HG03139 (cell line): Measurements from ENCODE around the gene NPHS1.
"Not testable (repeated sequence)": the region's sequence is repeated elsewhere in the genome, so short reads cannot be mapped to it uniquely, and the experiment has no call there.

Experiments used
- ATAC-seq: cut with Tn5 transposase; IDR thresholded peaks from one replicate; pipeline ENCODE4 v1.9.1; 2021; ENCODE audit not compliant: unreplicated experiment

NPHS1 gene

DNA sequence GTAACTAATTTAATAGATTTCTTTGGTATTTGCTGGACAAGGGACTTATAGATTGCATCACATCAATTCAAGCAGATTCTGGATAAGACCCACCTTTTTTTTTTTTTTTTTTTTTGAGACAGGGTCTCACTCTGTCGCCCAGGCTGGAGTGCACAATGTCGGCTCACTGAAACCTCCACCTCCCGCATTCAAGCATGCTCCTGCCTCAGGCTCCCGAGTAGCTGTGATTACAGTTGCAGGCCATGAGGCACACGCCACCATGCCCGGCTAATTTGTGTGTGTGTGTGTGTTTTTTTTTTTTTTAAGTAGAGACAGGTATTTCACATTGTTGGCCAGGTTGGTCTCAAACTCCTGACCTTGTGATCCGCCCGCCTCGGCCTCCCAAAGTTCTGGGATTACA, 35.5 kb downstream of the NPHS1 start:
- ATAC-seq: no peak

DNA sequence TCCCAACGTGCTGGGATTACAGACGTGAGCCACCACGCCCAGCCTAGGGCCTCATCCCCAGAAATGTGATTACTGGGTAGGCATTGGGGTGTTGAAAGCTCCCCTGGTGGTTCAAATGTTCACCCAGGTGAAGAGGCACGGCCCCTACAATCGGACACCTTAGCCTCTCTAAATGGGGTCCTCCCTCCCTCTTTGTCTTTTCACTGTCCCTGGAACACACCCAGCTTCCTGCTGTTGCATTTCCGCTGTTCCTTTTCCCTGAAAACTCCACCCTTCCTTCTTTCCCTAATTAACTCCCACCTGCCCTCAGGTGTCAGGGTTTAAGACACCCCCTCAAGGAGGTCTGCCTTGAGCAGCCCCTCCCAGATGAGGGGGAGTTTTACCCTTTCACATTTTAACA, 36.0 kb downstream of the NPHS1 start:
- no peak for ATAC-seq

DNA sequence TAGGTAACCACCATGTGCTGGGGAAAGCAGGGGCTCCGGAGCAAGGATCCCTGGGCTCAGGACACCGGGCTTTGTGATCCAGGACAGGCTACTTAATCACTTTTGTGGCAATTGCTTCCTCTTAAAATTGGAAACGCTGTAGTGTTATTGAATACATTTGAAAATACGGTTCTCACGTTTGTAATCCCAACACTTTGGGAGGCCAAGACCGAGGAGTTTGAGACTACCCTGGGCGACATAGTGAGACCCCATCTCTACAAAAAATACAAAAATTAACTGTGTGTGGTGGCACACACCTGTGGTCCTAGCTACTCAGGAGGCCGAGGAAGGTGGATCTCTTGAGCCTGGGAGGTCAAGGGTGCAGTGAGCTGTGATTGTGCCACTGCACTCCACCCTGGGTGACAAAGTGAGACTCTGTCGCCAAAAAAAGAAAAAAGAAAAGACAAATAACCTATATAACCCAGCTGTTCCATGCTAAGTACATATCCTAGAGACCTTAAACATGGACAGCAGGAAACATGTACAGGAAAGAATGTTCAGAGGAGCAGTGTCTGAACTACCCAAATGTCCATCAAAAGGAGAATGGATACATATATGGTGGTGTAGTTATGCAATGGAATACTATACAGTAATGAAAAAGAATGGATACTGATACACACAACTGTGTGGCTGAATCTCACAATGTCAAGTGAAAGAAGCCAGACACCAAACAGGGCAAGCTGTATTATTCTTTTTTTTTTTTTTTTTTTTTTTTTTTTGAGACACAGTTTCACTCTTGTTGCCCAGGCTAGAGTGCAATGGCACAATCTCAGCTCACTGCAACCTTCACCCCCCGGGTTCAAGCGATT, 39.0 kb downstream of the NPHS1 start:
- no peak for ATAC-seq

DNA sequence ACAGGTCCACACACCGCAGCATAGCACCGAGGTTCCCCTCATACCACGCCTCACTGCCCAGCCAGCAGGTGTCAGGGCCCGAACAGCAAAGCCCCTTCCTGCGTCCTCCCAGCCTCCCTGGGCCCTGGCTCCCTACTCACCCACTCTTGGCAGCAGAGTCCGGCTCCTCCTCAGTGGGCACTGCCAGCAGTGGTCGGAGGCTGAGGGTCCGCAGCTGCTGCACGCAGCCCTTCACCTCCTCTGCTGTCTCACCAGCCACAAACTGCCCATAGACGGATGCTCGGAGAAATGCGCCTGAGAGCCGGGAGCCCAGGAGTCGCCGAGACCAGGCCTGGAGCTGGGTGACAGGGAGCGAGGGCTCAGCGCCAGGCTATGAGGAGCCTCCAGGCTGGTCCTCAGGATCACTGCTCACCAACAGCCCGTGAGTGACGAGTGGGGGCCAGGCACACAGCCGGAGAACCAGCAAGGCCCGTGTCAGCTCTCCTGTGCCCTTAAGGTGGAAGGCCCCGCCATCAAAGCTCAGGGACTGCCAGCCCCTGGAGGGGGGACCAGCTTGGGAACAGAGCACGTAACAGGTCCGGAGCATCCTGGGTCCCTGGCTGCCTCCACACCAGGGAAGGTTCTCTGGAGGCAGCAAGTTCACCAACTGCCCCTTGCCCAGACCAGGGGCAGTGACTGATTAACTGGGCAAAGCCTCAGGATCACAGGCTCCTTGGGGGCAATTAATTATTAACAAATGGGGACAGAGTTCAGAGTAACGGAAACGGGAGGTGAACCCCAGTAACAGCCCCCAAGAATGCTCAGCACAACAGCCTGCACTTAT, 39.9 kb downstream of the NPHS1 start, which contains the start of gene PRODH2:
Gene PRODH2 (minus strand): TSS at position 626 of the 823 bp plus-strand sequence. CDS start 40 bp downstream, at position 586.
- ATAC-seq: no peak

DNA sequence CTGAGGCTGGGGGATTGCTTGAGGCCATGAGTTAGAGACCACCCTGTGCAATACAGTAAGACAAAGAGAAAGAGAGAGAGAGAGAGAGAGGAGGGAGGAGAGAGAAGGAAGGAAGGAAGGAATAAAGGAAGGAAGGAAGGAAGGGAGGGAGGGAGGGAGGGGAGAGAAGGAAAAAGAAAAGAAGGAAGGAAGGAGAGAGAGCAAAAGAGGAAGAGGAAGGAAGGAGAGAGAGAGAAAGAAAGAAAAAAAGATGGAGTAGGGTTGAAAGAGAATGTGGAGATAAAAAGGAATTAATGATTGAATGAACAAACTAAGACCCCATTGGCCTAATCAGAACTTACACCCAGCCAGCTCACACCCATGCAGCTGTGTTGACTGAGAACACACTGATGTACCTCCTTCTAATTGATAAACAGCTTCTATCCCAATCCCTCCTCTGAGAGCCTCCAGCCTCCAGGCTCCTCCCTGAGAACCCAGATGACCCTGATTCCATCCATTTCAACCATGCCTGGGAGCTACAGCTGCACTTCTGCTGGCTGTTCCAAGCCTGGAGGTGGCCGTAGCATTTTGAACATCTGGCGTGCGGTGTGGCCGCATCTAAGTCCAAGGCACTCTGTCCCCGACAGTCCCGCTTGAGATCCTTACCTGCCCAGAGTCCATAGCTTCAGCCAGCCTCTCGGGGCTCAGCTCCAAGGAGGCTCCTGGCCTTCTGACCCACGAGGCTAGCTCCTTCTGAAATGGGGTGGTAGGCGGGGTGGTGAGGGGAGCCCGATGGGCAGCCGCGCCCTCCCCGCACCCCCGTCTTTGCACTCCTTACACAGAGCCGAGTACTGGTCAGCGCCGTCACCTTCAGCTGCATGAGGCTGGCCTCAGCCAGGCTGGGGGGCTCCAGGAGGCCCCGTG, 40.7 kb downstream of the NPHS1 start:
- no peak for ATAC-seq

DNA sequence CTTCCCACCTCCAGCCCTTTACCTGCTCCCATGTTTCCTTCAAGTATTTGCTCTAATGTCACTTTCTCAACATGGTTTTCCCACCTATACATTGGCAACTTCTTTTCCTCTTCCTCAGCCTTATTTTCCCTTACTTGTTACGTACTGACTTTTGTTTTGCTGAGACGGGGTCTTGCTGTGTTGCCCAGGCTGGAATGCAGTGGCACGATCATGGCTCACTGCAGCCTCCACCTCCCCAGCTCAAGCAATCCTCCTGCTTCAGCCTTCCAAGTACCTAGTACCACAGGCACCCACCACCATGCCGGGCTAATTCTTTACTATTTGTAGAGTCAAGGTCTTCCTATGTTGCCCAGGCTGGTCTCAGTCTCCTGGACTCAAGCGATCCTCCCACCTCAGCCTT, 44.7 kb downstream of the NPHS1 start:
- ATAC-seq: no peak

DNA sequence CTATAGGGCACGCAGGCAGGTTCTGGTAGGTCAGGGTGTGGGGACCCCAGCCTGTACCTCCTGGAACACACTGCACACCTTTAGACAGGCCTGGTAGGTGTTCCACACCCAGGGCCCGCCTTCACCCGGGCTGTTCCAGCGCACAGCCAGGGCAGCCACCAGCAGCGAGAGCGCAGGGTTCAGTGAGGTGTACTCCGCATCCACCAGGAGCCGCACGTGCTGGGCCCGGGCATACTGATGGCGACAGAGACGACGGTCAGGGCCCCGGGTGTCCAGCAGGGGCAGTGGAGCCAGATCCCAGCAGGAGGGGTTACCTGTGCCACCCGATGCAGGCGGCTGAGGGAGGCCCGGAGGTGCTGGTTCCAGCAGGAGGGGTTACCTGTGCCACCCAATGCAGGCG, 45.7 kb downstream of the NPHS1 start:
- ATAC-seq: no peak

DNA sequence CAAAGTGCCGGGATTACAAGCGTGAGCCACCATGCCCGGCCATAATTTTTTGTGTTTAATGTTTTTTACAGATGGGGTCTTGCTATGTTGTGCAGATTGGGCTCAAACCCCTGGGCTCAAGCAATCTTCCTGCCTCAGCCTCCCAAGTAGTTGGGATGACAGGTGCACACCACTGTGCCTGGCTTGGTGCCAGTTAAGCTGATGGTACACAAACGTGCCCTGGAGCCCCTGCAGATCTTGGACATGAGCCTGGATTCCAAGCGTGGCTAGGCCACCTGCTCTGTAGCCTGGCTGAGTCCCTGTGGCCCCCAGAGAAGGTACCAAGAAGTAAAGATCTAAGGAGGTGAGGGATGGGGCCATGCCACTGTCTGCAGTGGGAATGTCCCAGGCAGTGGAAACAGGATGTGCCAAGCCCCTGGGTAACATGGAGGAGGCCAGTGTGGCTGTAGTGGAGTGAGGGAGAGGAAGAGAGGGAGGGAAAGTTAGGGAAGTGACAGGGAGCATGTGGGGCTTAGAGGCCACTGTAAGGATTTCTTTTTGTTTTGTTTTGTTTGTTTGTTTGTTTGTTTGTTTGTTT, 46.7 kb downstream of the NPHS1 start:
- no peak for ATAC-seq

DNA sequence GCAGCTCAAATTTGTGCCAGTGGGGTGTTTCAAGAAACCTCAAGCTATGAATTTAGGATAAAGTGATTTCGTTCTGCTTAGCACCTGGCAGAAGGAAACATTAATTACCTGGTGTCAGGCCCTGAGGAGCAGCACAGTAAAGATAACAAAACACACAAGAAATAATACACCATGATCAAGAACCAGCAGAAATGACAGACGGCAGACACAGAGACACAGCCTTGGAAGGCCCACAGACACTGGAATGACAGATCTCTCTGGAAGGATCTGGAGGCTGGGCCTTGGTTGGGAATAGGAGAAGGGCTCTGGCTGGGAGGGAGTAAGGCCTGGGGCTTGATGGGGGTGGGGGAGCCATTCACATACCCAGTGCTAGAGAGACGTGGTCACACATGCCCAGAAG, 50.5 kb downstream of the NPHS1 start:
- no peak for ATAC-seq

DNA sequence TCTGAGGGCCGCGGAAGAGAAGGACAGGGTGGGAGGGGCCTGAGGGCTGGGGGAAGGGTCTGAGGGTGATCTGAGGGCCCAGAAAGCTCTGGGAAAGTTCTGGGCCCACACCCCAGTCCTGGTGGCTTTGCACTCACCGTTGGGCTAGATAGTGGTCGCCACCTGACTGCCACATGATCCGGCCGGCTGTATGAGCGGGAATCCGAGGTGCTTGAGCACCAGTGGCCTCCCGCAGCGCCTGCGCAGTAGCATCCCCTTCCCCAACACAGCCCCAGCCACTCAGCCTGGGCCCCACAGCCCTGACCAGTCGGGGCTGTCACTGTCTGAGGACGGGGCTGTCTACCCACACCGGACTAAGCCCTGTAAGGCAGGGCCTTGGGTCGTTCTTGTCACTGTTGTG, 54.6 kb downstream of the NPHS1 start:
- no peak for ATAC-seq

DNA sequence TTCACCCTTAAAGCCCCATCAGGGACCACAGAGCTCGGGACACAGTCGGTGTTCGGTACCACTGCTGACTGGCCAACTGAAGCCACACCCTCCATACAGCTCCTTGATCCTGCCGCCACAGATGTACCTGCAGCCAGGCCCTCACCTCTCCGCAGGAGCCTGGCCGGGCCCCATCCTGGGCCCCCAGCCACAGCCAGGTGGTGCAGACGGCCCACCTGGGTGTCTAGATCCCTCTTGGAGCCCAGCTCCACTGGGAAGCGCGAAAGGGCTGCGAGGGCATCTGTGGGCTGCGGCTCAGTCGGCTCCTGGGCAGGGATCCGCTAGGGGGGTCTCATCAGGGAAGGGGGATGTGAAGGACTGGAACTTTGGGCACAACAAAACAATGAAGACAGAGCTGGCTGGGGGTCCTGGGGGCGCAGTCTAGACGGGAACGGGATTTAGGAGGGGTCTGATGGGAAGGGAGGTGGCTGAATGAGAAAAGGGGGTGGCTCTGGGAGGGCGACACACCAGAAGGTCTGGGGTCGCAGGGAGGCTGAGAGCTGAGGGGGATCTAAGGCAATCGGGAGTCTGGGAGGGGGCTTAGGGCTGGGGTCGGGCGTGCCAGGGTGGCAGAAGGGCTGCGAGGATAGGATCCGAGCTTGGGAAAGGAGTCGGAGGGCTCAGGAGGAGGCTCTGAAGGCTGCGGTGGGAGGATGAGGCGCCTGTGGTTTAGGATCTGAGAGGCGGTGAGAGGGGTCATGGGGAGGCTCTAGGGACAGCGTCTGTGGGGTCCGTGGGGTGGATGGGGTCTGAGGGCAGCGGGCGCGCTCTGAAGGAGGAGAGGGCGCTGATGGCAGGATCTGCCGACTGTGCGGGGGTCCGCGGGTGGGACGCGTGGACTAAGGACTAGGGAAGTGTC, 55.4 kb downstream of the NPHS1 start:
- no peak for ATAC-seq

DNA sequence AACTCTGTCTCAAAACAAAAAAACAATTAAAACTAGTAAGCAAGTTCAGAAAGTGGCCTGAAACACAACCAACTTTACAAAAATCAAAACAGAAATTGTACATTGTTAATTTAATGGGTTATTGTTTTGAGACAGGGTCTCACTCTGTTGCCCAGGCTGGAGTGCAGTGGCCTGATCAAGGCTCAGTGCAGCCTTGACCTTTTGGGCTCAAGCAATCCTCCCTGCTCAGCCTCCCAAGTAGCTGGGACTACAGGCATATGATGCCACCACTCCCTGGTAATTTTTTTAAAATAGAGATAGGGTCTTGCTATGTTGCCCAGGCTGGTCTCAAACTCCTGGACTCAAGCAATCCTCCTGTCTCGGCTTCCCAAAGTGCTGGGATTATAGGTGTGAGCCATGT, 56.7 kb downstream of the NPHS1 start:
- not testable (repeated sequence) for ATAC-seq

DNA sequence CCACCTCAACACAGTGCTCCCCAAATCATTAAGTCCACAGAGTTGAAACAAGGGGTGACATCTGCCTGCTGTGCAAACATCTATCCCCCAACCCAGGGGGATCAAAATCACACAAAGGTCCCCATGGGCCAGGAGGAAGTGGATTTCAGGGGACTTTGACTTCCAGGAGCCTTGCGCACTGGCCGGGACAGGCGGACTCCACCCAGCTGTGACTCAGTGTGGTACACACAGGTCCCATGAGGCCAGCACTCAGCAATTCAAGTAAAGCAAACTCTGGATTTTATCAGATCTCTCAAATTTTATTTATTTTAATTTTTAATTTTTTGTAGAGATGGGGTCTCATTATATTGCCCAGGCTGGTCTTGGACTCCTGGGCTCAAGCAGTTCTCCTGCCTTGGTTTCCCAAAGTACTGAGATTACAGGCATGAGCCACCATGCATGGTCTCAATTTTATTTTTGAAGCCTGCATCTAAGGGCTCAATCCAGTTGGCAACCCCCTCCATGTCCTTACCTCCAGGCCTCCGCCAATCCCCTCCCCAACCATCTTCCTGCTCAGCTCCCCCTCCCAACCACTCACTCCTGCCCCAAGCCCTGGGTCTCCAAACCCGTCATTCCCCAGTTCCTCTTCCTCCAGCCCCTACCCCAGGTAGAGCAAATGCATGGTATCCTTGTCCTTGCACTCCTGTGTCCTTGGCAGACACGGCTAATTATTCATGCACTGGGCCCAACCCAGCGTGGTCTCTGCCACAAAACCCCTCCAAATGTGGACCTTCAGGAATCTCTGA, 58.7 kb downstream of the NPHS1 start:
- no peak for ATAC-seq

DNA sequence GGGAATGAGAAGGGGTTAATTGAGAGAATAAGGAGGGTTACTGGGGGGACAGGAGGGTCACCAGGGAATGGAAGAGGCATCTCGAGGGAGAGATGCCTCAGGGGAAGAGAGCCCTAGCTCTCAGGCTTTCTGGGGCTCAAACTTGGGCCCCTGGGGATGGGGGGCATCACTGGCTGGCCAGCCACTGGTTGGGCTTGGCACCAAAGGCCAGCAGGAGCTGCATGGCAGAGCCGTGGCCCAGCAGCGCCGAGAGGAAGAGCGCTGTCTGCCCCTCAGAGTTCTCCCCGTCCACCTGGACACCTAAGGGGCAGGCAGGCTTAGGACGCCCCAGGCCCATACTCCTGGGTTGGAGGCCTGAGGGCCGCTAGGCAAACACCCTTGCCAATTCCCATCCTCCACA, 59.4 kb downstream of the NPHS1 start:
- ATAC-seq: no peak

DNA sequence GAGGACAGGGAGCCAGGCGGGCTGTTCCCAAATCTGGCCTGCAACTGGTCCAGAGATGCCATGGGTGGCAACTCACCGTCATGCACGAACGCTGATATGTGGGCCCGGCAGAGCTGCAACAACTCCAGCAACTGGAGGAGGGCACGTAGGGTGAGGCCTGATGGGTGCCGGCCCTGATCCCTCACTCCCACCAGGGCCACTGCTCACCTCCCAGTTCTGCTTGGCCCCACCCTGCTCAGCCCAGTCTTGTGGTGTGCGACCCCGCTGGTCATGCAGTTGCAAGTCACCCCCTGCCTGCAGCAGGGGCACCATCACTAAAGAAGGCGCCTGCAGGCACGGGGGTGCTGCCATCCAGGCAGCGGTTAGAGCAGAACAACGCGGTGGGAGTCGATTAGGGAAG, 60.0 kb downstream of the NPHS1 start:
- no peak for ATAC-seq

DNA sequence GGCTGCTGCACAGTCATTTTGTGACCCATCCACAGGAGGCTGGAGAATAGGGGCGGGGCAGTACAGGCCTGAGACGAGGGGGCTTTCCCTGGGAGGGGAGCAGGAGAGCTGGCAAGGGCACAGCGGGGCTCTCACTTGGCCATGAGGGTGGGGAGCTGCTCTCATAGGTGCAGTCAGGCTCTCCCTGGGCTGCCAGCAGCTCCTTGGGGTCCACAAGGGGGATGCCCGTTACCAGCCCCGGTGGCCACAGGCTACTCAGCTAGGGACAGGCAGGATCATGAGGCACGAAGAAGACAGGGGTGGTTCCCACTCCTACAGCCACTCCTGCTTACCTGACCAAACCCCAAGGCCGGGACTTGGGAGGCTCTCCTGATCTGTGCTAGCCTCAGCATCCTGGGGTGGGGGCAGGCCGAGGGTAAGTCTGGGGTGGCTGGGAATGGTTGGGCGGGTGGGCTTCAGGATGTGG, 60.5 kb downstream of the NPHS1 start:
- ATAC-seq: no peak

DNA sequence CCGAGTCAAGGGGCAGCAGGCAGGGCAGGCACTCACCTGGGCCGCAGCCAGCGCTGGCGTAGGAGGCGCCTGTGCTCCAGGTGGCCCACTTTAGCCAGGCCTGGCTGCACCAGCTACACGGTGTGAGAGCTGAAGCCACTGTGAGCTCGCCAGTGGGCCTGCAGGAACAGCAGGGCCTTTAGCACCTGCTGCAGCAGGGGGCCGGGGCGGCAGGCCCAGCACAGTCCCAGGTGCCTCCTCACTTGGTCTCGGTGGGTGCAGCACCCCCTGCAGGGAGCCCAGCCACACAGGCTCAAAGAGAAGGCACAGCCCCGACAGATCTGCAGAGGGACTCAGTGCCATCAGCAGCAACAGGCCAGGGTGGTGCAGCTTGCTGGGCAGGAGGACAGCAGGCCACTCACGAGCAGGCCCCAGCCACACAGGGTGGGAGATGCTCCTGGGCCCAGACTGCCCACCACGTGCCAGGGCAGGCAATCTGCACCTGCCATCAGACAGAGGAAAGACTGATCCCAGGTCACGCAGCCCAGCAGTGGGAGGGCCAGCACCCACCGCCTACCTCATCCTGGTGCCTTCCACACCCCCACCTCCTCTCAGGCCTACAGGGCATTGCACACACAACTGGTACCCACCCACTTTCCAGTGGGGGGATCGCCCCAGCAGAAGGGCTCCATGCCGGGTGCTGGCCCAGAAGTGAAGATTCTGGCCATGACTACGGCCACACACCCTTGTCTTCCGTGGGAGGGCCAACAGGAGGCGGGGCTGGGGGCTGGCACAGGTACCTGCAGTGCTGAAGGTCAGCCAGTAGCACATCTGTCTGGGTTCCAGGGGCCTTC, 61.1 kb downstream of the NPHS1 start:
- ATAC-seq: no peak
